OCI-LY1 (cell line): Measurements from ENCODE around the gene SEMA3G.

Experiments used
- EZH2 ChIP-seq: fragments of 200-600 bp; sonication (generic), shearing (Covaris generic); IDR thresholded peaks from 2 replicates; pipeline ENCODE4 v1.8.0; 2017; ENCODE audit warnings: borderline replicate concordance, mixed run types, mild to moderate bottlenecking, antibody characterized with exemption, low read length, moderate library complexity, mixed read lengths
- TF ChIP-seq, protein P1 (sequence below): fragments of 200-600 bp; sonication (generic), shearing (Covaris generic); IDR thresholded peaks from 2 replicates; pipeline ENCODE4 v1.5.1; 2017; ENCODE audit warnings: mild to moderate bottlenecking, antibody characterized with exemption, low read length, moderate library complexity, mixed read lengths

DNA sequence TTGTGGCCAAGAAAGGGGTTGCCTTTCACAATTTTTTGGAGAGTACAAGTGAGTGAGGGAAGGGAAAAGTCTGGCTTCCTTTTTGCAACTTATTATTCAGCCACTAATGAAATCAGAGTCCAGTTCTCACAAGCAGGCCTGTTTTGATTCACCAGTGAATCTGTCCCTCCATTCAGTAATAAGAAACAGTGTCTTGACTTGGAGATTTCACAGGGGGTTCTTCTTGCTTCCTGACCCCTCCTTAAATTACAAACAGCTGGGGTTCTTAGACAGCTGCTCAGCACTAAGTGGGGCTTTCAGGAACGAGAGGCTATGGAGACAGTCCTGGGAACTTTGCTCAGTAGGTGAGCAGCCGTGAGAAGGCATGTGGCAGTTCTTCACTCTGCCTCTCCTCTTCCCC is 24.5 kb downstream of the SEMA3G start:
- no peak for TF ChIP-seq EZH2
- TF ChIP-seq, protein P1, sequence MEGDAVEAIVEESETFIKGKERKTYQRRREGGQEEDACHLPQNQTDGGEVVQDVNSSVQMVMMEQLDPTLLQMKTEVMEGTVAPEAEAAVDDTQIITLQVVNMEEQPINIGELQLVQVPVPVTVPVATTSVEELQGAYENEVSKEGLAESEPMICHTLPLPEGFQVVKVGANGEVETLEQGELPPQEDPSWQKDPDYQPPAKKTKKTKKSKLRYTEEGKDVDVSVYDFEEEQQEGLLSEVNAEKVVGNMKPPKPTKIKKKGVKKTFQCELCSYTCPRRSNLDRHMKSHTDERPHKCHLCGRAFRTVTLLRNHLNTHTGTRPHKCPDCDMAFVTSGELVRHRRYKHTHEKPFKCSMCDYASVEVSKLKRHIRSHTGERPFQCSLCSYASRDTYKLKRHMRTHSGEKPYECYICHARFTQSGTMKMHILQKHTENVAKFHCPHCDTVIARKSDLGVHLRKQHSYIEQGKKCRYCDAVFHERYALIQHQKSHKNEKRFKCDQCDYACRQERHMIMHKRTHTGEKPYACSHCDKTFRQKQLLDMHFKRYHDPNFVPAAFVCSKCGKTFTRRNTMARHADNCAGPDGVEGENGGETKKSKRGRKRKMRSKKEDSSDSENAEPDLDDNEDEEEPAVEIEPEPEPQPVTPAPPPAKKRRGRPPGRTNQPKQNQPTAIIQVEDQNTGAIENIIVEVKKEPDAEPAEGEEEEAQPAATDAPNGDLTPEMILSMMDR: no peak
